ENCODE measurements around the gene TIMM23. TPM values are rescaled to one million over a fixed set of nuclear protein-coding genes. Genes with fewer than 3 reads are reported as not detected.

Gene TIMM23
- total RNA-seq, 4 donors from 2014 or later, result 17.2 to 52.6 (median 35.9) TPM

DNA sequence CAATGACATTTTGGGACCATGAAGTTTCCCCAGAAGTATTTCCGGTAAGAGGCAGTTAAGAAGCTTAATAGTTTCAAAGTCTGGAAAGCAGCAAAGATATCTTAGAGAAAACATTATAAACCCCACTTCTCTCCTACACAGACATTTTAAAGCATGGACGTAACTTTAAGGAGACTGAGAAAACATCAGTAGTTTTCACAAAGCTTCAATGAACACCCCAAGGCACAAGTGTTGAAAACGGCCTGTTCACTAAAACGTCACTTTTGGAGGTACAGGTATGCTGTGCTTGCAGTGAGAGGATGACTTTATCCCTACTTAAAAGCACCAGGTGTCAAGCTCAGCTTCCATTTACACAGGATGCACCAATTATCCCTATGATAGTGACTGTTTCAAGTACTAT is 33.1 kb downstream of the TIMM23 start:
- peaks cover 0 to 6% (median 0%) of the 10 kb centered on the region in 4 donors for H3K4me1 ChIP-seq
- TF ChIP-seq, protein P1, sequence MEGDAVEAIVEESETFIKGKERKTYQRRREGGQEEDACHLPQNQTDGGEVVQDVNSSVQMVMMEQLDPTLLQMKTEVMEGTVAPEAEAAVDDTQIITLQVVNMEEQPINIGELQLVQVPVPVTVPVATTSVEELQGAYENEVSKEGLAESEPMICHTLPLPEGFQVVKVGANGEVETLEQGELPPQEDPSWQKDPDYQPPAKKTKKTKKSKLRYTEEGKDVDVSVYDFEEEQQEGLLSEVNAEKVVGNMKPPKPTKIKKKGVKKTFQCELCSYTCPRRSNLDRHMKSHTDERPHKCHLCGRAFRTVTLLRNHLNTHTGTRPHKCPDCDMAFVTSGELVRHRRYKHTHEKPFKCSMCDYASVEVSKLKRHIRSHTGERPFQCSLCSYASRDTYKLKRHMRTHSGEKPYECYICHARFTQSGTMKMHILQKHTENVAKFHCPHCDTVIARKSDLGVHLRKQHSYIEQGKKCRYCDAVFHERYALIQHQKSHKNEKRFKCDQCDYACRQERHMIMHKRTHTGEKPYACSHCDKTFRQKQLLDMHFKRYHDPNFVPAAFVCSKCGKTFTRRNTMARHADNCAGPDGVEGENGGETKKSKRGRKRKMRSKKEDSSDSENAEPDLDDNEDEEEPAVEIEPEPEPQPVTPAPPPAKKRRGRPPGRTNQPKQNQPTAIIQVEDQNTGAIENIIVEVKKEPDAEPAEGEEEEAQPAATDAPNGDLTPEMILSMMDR (IDR thresholded peaks at IDR 0.05), result no peak
- H3K36me3 ChIP-seq, result peaks cover 1 to 72% (median 37%) of the 10 kb centered on the region in 4 donors
- H3K27ac ChIP-seq, result no peak overlapping the region
- DNase-seq, result no peak
- in situ Hi-C loops (cut with MboI; ENCODE audit: low pct_ligation_motif_present in 1 of 4, low pct_unique_long_range_greater_than_20kb in 1 of 4, low sequenced_read_pairs in 3 of 4), result no loop called here
- H3K9me3 ChIP-seq, result no peaks in the 10 kb centered on the region
- H3K27me3 ChIP-seq, result no peaks in the 10 kb centered on the region
- H3K4me3 ChIP-seq, result no peak overlapping the region
- WGBS, 2 donors (ENCODE audit: low coverage in 1 of 2), result 77 to 79% methylated on average over 4 of the region's 4 CpGs
- intact Hi-C loops (cut with DNase I; ENCODE audit: low total_unique reads), result no loop called here

DNA sequence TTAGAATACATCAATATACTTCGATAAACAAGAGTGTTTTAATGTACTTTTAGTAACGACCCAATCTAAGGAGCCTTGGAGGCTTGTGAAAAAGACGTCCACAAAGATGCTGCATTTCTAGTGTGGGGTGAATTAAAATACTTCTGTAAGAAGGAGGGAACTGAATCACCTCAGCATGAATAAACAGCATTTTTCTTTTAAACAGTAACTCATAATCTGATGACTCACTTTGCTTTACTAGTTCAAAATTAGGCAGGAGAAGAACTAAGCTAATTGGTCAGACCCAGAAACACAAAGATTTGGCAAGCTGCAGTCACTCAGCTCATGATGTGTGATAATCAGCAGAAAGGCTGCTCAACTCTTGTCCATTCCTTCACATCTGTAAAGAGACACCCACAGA is 33.9 kb downstream of the TIMM23 start:
- Histone ChIP-seq H3K27me3 (no peaks in the 10 kb centered on the region), H3K9me3 (no peaks in the 10 kb centered on the region), H3K36me3 (peaks cover 1 to 80% (median 41%) of the 10 kb centered on the region in 4 donors), H3K27ac (no peak overlapping the region), H3K4me3 (no peak overlapping the region), H3K4me1 (peaks cover 0 to 6% (median 0%) of the 10 kb centered on the region in 4 donors)
- no peak for TF ChIP-seq POLR2A (IDR thresholded peaks at IDR 0.05)
- no peak for TF ChIP-seq POLR2AphosphoS5 (IDR thresholded peaks at IDR 0.05)
- TF ChIP-seq, protein P1 (IDR thresholded peaks at IDR 0.05), result no peak
- TF ChIP-seq EP300 (IDR thresholded peaks at IDR 0.05; ENCODE audit: low read depth), result no peak
- DNase-seq, result no peak
- 70 to 81% methylated on average over 3 of the region's 3 CpGs for WGBS, 2 donors (ENCODE audit: low coverage in 1 of 2)
- in situ Hi-C loops (cut with MboI; ENCODE audit: low pct_ligation_motif_present in 1 of 4, low pct_unique_long_range_greater_than_20kb in 1 of 4, low sequenced_read_pairs in 3 of 4) (no loop called here), intact Hi-C loops (cut with DNase I; ENCODE audit: low total_unique reads) (no loop called here)

DNA sequence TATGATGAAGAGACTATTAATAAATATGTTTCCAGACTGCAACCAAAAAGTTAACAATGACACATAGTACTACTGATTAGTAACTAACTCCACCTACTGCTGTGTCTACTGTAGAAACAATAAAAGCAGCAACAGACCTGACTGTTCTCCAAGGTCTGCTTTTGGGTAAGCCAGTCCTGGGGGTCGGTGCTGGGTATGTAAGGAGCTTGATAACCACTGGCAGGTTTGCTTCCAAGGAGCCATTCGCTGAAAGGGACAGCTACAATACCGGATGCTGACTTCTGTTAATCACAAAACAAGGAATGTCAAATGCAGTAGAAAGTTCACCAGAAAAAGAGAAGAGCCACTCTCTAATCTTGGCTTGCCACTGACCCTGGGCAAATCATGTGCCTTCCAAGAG is 40.5 kb downstream of the TIMM23 start:
- H3K4me1 ChIP-seq, result peaks cover 0 to 14% (median under 1%) of the 10 kb centered on the region in 4 donors
- no peaks in the 10 kb centered on the region for H3K27me3 ChIP-seq
- H3K4me3 ChIP-seq, result no peak overlapping the region
- DNase-seq, result no peak
- no peak overlapping the region for H3K27ac ChIP-seq
- no peaks in the 10 kb centered on the region for H3K9me3 ChIP-seq
- peaks cover 0 to 65% (median 32%) of the 10 kb centered on the region in 4 donors for H3K36me3 ChIP-seq
- TF ChIP-seq, protein P1 (IDR thresholded peaks at IDR 0.05), result no peak
- TF ChIP-seq EP300 (IDR thresholded peaks at IDR 0.05; ENCODE audit: low read depth) (no peak), POLR2AphosphoS5 (IDR thresholded peaks at IDR 0.05) (no peak), POLR2A (IDR thresholded peaks at IDR 0.05) (no peak)
- WGBS, 2 donors (ENCODE audit: low coverage in 1 of 2), result 93 to 96% methylated on average over 3 of the region's 3 CpGs
- in situ Hi-C loops (cut with MboI; ENCODE audit: low pct_ligation_motif_present in 1 of 4, low pct_unique_long_range_greater_than_20kb in 1 of 4, low sequenced_read_pairs in 3 of 4), result no loop called here
- intact Hi-C loops (cut with DNase I; ENCODE audit: low total_unique reads), result no loop called here

- WGBS, 2 donors (ENCODE audit: low coverage in 1 of 2), result 77 to 85% methylated on average over 4 to 5 of the region's 5 CpGs
- DNase-seq, result no peak
- H3K36me3 ChIP-seq, result peaks cover 0 to 50% (median 26%) of the 10 kb centered on the region in 4 donors
Observed at GRCh38 chr10:46014206-46014605, 41.9 kb downstream of the TIMM23 start.

More at GRCh38 chr10:46014206-46014605, 41.9 kb downstream of the TIMM23 start:
- H3K9me3 ChIP-seq, result no peaks in the 10 kb centered on the region
- in situ Hi-C loops (cut with MboI; ENCODE audit: low pct_ligation_motif_present in 1 of 4, low pct_unique_long_range_greater_than_20kb in 1 of 4, low sequenced_read_pairs in 3 of 4), result no loop called here
- intact Hi-C loops (cut with DNase I; ENCODE audit: low total_unique reads), result no loop called here
- no peak overlapping the region for H3K27ac ChIP-seq
- peaks cover 0 to 28% (median 11%) of the 10 kb centered on the region in 4 donors for H3K4me1 ChIP-seq
- no peak for TF ChIP-seq EP300 (IDR thresholded peaks at IDR 0.05; ENCODE audit: low read depth)
- TF ChIP-seq POLR2AphosphoS5 (IDR thresholded peaks at IDR 0.05), result no peak
- no peak for TF ChIP-seq POLR2A (IDR thresholded peaks at IDR 0.05)
- TF ChIP-seq, protein P1 (IDR thresholded peaks at IDR 0.05), result no peak
- no peaks in the 10 kb centered on the region for H3K27me3 ChIP-seq
- no peak overlapping the region for H3K4me3 ChIP-seq
